Gastroesophageal sphincter (tissue), 4 donors: Measurements from ENCODE around the gene ZSWIM6. TPM values are rescaled to one million over a fixed set of nuclear protein-coding genes. Genes with fewer than 3 reads are reported as not detected.
"Not testable (repeated sequence)": the region's sequence is repeated elsewhere in the genome, so short reads cannot be mapped to it uniquely, and the experiment has no call there.

Experiments
- ATAC-seq: fragments of 150-250 bp; one replicate; pipeline ENCODE4 v1.9.1; 2016; ENCODE audit warnings: mild to moderate bottlenecking, moderate library complexity
- H3K27ac ChIP-seq, 4 donors: fragments of 200-600 bp; sonication (generic) in 3 of 4; 1 replicate in 3 of 4; 2 replicates in 1 of 4; pipeline ENCODE4 v1.5.1; 2016 to 2019
- H3K27me3 ChIP-seq: fragments of 200-600 bp; sonication (generic); one replicate; pipeline ENCODE4 v1.5.1; 2019
- H3K36me3 ChIP-seq, 2 donors: fragments of 200-600 bp; sonication (generic); one replicate each; pipeline ENCODE4 v1.5.1; 2019; ENCODE audit warnings: control low read depth in 1 of 2
- H3K4me1 ChIP-seq, 3 donors: fragments of 200-600 bp; sonication (generic); 1 replicate in 2 of 3; 2 replicates in 1 of 3; pipeline ENCODE4 v1.5.1; 2016 to 2019; ENCODE audit warnings: control low read depth in 2 of 3
- H3K4me3 ChIP-seq, 2 donors: fragments of 200-600 bp; sonication (generic); one replicate each; pipeline ENCODE4 v1.5.1; 2019; ENCODE audit warnings: mild to moderate bottlenecking in 1 of 2, moderate library complexity in 1 of 2
- H3K9me3 ChIP-seq, 3 donors: fragments of 200-600 bp; sonication (generic); one replicate each; pipeline ENCODE4 v1.5.1; 2017 to 2019; ENCODE audit warnings: control low read depth in 2 of 3
- EP300 ChIP-seq: sonication (generic); formaldehyde crosslinking; IDR thresholded peaks from one replicate; pipeline ENCODE4 v1.6.1; 2017; ENCODE audit warnings: antibody characterized with exemption, mild to moderate bottlenecking
- POLR2A ChIP-seq, 2 donors: fragments of 450-650 bp; IDR thresholded peaks; one replicate each; pipeline ENCODE4 v1.6.1; 2017; ENCODE audit warnings: antibody characterized with exemption in 2 of 2, mild to moderate bottlenecking in 2 of 2, moderate library complexity in 1 of 2
- POLR2AphosphoS5 ChIP-seq: sonication (generic); formaldehyde crosslinking; IDR thresholded peaks from one replicate; pipeline ENCODE4 v1.6.1; 2017; ENCODE audit warnings: antibody characterized with exemption
- WGBS, 2 donors: methylation state at CpG; one replicate each; pipeline ENCODE4 v1.1.5; 2018; ENCODE audit warnings: low coverage in 1 of 2; 5-methylcytosine and 5-hydroxymethylcytosine counted together
- total RNA-seq, 4 donors: library from RNA; depleted of rRNA; stranded (reverse); fragments of >200 nt; gene quantifications; one replicate each; pipeline ENCODE4 v1.1.0, GENCODE V29; 2016
- TF ChIP-seq, protein P1 (sequence below), 4 experiments: fragments of 200-600 bp in 2 of 4; fragments of 450-650 bp in 2 of 4; sonication (generic) in 1 of 4; IDR thresholded peaks; one replicate each; pipeline ENCODE4 v1.5.1; 2017 to 2019; ENCODE audit warnings: antibody characterized with exemption in 4 of 4, mild to moderate bottlenecking in 2 of 4, moderate library complexity in 2 of 4

The ZSWIM6 gene
- total RNA-seq, 4 donors from 2014 or later, result 8.9 to 20.9 (median 12.3) TPM

DNA sequence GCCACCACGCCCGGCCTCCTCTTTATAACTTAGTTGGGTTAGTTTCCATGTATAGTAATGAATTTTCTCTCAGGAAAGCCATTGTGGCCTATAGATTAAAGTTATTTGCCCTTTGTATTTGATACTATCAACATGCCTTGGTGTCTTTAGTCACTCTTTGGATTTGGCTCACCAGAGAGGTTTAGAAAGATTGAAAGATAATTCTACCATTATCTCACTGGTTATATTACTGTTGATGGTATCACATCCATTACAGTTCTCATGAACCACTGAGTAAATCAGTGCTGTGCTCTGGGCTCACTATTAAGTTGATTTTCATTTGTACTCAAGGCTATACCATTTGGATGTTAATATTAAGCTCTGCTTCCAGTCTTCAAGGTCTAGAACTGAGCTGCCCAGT lies 87.0 kb downstream of the ZSWIM6 start:
- 88 to 90% methylated on average over 2 of the region's 2 CpGs for WGBS, 2 donors
- no peaks in the 10 kb centered on the region for H3K9me3 ChIP-seq
- peaks cover 0 to 49% (median 0%) of the 10 kb centered on the region in 3 donors for H3K4me1 ChIP-seq
- TF ChIP-seq POLR2AphosphoS5 (no peak), EP300 (no peak), POLR2A (IDR thresholded peaks at IDR 0.05) (no peak)
- TF ChIP-seq, protein P1, sequence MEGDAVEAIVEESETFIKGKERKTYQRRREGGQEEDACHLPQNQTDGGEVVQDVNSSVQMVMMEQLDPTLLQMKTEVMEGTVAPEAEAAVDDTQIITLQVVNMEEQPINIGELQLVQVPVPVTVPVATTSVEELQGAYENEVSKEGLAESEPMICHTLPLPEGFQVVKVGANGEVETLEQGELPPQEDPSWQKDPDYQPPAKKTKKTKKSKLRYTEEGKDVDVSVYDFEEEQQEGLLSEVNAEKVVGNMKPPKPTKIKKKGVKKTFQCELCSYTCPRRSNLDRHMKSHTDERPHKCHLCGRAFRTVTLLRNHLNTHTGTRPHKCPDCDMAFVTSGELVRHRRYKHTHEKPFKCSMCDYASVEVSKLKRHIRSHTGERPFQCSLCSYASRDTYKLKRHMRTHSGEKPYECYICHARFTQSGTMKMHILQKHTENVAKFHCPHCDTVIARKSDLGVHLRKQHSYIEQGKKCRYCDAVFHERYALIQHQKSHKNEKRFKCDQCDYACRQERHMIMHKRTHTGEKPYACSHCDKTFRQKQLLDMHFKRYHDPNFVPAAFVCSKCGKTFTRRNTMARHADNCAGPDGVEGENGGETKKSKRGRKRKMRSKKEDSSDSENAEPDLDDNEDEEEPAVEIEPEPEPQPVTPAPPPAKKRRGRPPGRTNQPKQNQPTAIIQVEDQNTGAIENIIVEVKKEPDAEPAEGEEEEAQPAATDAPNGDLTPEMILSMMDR (IDR thresholded peaks at IDR 0.05), result no peak
- H3K27ac ChIP-seq, result no peak overlapping the region
- no peak overlapping the region for H3K4me3 ChIP-seq
- ATAC-seq, result no peak
- no peaks in the 10 kb centered on the region for H3K27me3 ChIP-seq
- no peaks in the 10 kb centered on the region for H3K36me3 ChIP-seq

DNA sequence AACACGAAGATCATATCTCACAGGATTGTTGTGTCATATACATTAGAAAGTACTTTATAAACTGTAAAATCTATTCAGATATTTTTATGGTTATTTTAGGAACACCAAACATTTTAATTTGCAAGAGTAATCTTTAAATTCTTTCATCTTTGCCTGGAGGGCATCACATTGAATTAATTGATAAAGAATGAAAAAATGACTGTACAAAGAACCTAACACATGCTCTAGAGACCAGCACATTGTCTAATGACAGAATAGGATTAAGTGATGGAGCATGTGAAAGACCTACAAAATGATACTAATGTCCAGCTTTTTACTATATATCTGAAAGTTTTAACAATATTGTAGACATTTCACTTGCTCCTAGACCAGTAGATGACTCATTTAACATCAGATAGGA lies 88.0 kb downstream of the ZSWIM6 start:
- Histone ChIP-seq H3K27me3 (no peaks in the 10 kb centered on the region), H3K4me1 (peaks cover 0 to 54% (median 0%) of the 10 kb centered on the region in 3 donors), H3K27ac (no peak overlapping the region), H3K4me3 (no peak overlapping the region), H3K9me3 (no peaks in the 10 kb centered on the region), H3K36me3 (no peaks in the 10 kb centered on the region)
- TF ChIP-seq EP300 (no peak), POLR2AphosphoS5 (no peak), POLR2A (IDR thresholded peaks at IDR 0.05) (no peak)
- TF ChIP-seq, protein P1 (IDR thresholded peaks at IDR 0.05), result no peak
- no peak for ATAC-seq
- 82 to 100% methylated on average over 1 of the region's 1 CpG for WGBS, 2 donors

DNA sequence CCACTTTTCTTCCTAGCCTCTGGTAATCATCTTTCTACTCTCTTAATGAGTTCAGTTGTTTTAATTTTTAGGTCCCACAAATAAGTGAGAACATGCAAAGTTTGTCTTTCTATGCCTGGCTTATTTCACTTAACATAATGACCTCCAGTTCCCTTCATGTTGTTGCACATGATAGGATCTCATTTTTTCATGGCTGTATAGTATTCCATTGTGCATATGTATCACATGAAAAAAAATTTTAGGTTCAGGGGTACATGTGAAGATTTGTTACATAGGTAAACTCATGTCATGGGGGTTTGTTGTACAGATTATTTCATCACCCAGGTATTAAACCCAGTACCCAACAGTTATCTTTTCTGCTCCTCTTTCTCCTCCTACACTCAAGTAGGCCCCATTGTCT lies 89.2 kb downstream of the ZSWIM6 start:
- H3K9me3 ChIP-seq, ATAC-seq, H3K27me3 ChIP-seq, H3K36me3 ChIP-seq, H3K4me3 ChIP-seq, H3K27ac ChIP-seq: not testable (repeated sequence)
- peaks cover 0 to 59% (median 0%) of the 10 kb centered on the region in 3 donors for H3K4me1 ChIP-seq

DNA sequence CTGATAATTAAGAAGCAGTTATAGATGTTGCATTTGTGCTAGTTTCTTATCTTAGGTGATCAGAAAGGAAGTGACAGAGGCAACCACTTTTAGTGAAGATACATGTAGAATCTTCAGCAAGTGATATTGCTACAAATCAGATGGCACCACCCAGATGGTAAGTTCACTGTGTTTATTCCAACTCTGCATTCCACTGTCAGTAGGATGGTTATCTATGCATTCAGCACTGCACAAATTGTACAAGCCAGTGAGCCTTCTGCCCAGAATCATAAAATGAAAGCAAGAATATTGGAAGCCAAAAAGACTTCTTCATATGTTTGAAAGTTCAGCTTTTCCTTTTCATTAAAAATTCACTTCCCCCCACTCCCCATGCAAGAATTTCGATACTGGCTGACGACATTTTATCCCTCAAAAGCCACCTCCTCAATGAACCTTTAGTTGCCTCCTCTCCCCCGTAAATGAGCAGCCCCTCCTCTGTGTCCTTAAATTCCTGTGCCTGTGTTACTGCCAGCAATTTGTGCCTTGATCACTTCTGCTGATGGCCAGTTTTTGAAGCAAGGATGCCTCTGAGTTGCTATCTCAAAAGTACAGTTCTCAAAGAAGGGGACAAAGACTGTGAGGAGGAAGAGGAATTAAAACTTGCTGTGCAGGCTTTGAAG lies 91.6 kb downstream of the ZSWIM6 start:
- ATAC-seq, result no peak
- Histone ChIP-seq H3K27ac (peak overlapping the region in 3 of 4 donors; percentile 18 to 46 (median 39)), H3K4me1 (peaks cover 0 to 39% (median 0%) of the 10 kb centered on the region in 3 donors), H3K9me3 (no peaks in the 10 kb centered on the region), H3K27me3 (no peaks in the 10 kb centered on the region), H3K4me3 (peak overlapping the region in 1 of 2 donors; percentile 18), H3K36me3 (no peaks in the 10 kb centered on the region)
- 10 to 36% methylated on average over 2 to 3 of the region's 3 CpGs for WGBS, 2 donors
- TF ChIP-seq EP300, result no peak
- no peak for TF ChIP-seq POLR2AphosphoS5
- TF ChIP-seq, protein P1 (IDR thresholded peaks at IDR 0.05), result no peak
- no peak for TF ChIP-seq POLR2A (IDR thresholded peaks at IDR 0.05)

DNA sequence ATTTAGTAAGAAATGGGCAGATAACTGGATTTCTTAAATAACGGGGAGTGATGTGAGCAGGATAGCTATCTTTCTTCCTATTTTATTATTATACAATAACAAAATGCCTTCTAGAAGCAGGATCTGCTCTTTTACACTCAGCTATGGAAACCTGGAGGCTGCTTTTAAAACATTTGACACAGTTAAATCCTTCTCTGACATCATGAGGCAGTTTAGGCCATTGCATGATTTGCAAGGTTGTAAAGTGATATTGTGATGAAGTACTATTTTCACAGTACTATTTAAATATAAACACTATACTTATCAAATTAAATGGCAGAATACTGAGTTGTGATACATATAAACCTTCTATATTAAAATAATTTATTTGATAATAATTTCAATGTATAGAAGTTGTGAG lies 93.9 kb downstream of the ZSWIM6 start:
- Histone ChIP-seq H3K27ac (no peak overlapping the region), H3K36me3 (no peaks in the 10 kb centered on the region), H3K4me3 (no peak overlapping the region), H3K9me3 (no peaks in the 10 kb centered on the region), H3K4me1 (peaks cover 0 to 49% (median 0%) of the 10 kb centered on the region in 3 donors), H3K27me3 (no peaks in the 10 kb centered on the region)
- WGBS, 2 donors, result 75 to 100% methylated on average over 1 of the region's 1 CpG
- TF ChIP-seq POLR2AphosphoS5 (no peak), EP300 (no peak), POLR2A (IDR thresholded peaks at IDR 0.05) (no peak)
- TF ChIP-seq, protein P1 (IDR thresholded peaks at IDR 0.05), result no peak
- no peak for ATAC-seq
